Thyroid gland (tissue), 4 donors: Measurements from ENCODE around the gene NEDD9.

Experiments
- CTCF ChIP-seq, 6 experiments: fragments of 200-600 bp in 3 of 6; fragments of 450-650 bp in 3 of 6; sonication (generic) in 3 of 6; IDR thresholded peaks; one replicate each; pipeline ENCODE4 v1.5.1; 2016 to 2019; ENCODE audit warnings: antibody characterized with exemption in 6 of 6, mild to moderate bottlenecking in 2 of 6, inconsistent platforms in 1 of 6, moderate library complexity in 1 of 6
- POLR2A ChIP-seq, 2 donors: fragments of 450-650 bp; IDR thresholded peaks; one replicate each; pipeline ENCODE4 v1.6.1; 2017; ENCODE audit warnings: antibody characterized with exemption in 2 of 2, mild to moderate bottlenecking in 2 of 2, moderate library complexity in 1 of 2

DNA sequence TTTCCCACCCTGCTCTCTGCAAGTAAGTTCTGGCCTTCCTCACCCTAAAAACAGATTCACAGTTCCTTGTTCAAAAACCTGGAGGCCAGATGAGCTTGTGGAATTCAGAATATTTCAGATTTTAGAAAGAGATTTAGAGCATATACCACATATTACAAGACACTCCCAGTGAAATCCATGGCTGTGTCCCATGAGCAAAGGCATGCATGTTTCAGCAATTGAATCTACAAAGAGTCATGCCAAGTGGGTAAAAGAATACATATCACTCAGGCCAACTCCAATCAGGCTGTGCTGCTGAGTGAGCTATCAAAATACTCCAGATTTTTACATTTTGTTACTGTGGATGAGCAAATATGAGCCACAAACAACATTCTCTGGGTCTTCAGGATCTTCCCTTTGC lies 10.2 kb upstream of the NEDD9 start:
- TF ChIP-seq CTCF (IDR thresholded peaks at IDR 0.05): no peak
- TF ChIP-seq POLR2A (IDR thresholded peaks at IDR 0.05): no peak
